HepG2 (cell line): ENCODE results near the gene GLOD4. TPM values are rescaled to one million over a fixed set of nuclear protein-coding genes. Genes with fewer than 3 reads are reported as not detected.
A peak's percentile ranks its signal among the peaks of the same experiment; 100 is the strongest.
"Not testable (repeated sequence)": the region's sequence is repeated elsewhere in the genome, so short reads cannot be mapped to it uniquely, and the experiment has no call there.

Source experiments
- ATAC-seq: fragments of 200-7000 bp; cut with Tn5 transposase; 3 replicates; pipeline ENCODE4 v1.9.1; 2020; ENCODE audit warnings: mild to moderate bottlenecking, moderate library complexity
- BruUV-seq: library from RNA; stranded (reverse); fragments of 400-500 nt; replicated peaks from 2 replicates; lab custom pipeline; 2021; lab: Mats Ljungman, UMichigan
- CTCF ChIA-PET: fragments of 300-600 bp; formaldehyde crosslinking; extraction: SDS; loops from one replicate; lab custom pipeline; 2021; ENCODE audit warnings: low total read pairs, inconsistent platforms, low intra/inter-chr PET ratio; lab: Yijun Ruan, JAX
- POLR2A ChIA-PET: fragments of 350-600 bp; sonication (Branson Sonifier 250); formaldehyde crosslinking; loops from one replicate; lab custom pipeline; 2020; ENCODE audit warnings: antibody characterized with exemption, inconsistent platforms; lab: Yijun Ruan, JAX
- DNase-seq: peaks from one replicate; pipeline ENCODE4 v3.0.0-alpha.2; 2015; ENCODE audit warnings: low spot score
- FAIRE-seq: peaks from 3 replicates; lab custom pipeline; 2011; peaks lifted over from hg19 to GRCh38; lab: Jason Lieb, UNC
- H2AFZ ChIP-seq: one replicate; pipeline ENCODE4 v1.6.1; 2011; ENCODE audit warnings: low read length, inconsistent platforms
- H3K27ac ChIP-seq: fragments of 300-600 bp; 3 replicates; pipeline ENCODE4 v1.8.0; 2011; ENCODE audit warnings: mixed run types, mild to moderate bottlenecking, mixed read lengths, low read length, inconsistent platforms; ENCODE audit not compliant: insufficient read depth; ENCODE audit errors: extremely low read length
- H3K27me3 ChIP-seq, 2 experiments: fragments of 200-600 bp in 1 of 2; 2 replicates in 1 of 2; 3 replicates in 1 of 2; pipeline versions ENCODE4 v1.6.0 to v1.8.0; 2011; ENCODE audit warnings: low read length in 2 of 2, mild to moderate bottlenecking in 2 of 2, moderate library complexity in 2 of 2, inconsistent platforms in 1 of 2; ENCODE audit not compliant: insufficient read depth in 2 of 2, control insufficient read depth in 1 of 2
- H3K36me3 ChIP-seq, 2 experiments: fragments of 200-600 bp in 1 of 2; replicated peaks in 1 of 2; 2 replicates in 1 of 2; 3 replicates in 1 of 2; pipeline versions ENCODE4 v1.5.1 to v1.8.0; 2011; ENCODE audit warnings: low read length in 2 of 2, inconsistent platforms in 1 of 2; ENCODE audit not compliant: insufficient read depth in 2 of 2, control insufficient read depth in 1 of 2
- H3K4me1 ChIP-seq: 2 replicates; pipeline ENCODE4 v1.5.1; 2012; ENCODE audit warnings: low read length, inconsistent platforms; ENCODE audit not compliant: insufficient read depth
- H3K4me2 ChIP-seq: 2 replicates; pipeline ENCODE4 v1.6.0; 2011; ENCODE audit warnings: low read depth, low read length, inconsistent platforms
- H3K4me3 ChIP-seq, 3 experiments: fragments of 200-600 bp in 1 of 3; sonication (generic), shearing (Covaris generic) in 1 of 3; replicated peaks in 1 of 3; 2 replicates each; pipeline ENCODE4 v1.5.1; 2011 to 2016; ENCODE audit warnings: low read length in 3 of 3, inconsistent platforms in 2 of 3, low read depth in 2 of 3, mild to moderate bottlenecking in 2 of 3, control low read depth in 1 of 3, mixed read lengths in 1 of 3; ENCODE audit not compliant: insufficient read depth in 1 of 3
- H3K79me2 ChIP-seq: one replicate; pipeline ENCODE4 v1.6.1; 2011; ENCODE audit warnings: low read length, inconsistent platforms; ENCODE audit not compliant: insufficient read depth
- H3K9ac ChIP-seq: 2 replicates; pipeline ENCODE4 v1.6.0; 2011; ENCODE audit warnings: mild to moderate bottlenecking, low read depth, low read length, inconsistent platforms; ENCODE audit not compliant: insufficient read depth
- H3K9me3 ChIP-seq: 2 replicates; pipeline ENCODE4 v1.5.1; 2012; ENCODE audit warnings: mild to moderate bottlenecking, low read length
- H4K20me1 ChIP-seq: 2 replicates; pipeline ENCODE4 v1.6.0; 2011; ENCODE audit warnings: inconsistent platforms, mild to moderate bottlenecking, low read length, moderate library complexity; ENCODE audit not compliant: insufficient read depth
- HNRNPUL1 ChIP-seq: fragments of 200-400 bp; formaldehyde crosslinking; IDR thresholded peaks from 2 replicates; pipeline ENCODE4 v1.6.1; 2017; ENCODE audit warnings: low read depth, mild to moderate bottlenecking, low read length, moderate library complexity
- RFX3 ChIP-seq: IDR thresholded peaks from 2 replicates; pipeline ENCODE4 v1.6.1; 2016; ENCODE audit warnings: missing biosample characterization, missing genetic modification reagents
- ZNF816 ChIP-seq: sonication (generic); formaldehyde crosslinking; IDR thresholded peaks from 2 replicates; pipeline ENCODE4 v1.8.0; 2022; ENCODE audit warnings: missing genetic modification reagents, mild to moderate bottlenecking, borderline replicate concordance
- ZNF891 ChIP-seq: sonication (generic); formaldehyde crosslinking; IDR thresholded peaks from 2 replicates; pipeline ENCODE4 v1.5.0; 2020; ENCODE audit warnings: mild to moderate bottlenecking, missing genetic modification reagents
- WGBS: methylation state at CpG from one replicate; pipeline ENCODE4 v1.1.6; 2017; ENCODE audit warnings: low lambda C conversion rate; 5-methylcytosine and 5-hydroxymethylcytosine counted together
- in situ Hi-C: cut with HindIII; loops from 2 replicates; pipeline ENCODE4 v1.10.0; 2017; ENCODE audit warnings: low pct_unique_long_range_greater_than_20kb; ENCODE audit not compliant: extremely low pct_ligation_motif_present
- intact Hi-C: fragments of 100-400 bp; cut with micrococcal nuclease; formaldehyde crosslinking; loops from one replicate; pipeline ENCODE4 v1.10.0; 2022; ENCODE audit not compliant: unreplicated experiment
- polyA plus RNA-seq, 8 experiments: library from polyadenylated mRNA; depleted of rRNA in 3 of 8; stranded (reverse) in 7 of 8; unstranded in 1 of 8; fragments of >200 nt; fragmentation: Illumina TruSeq in 4 of 8; extraction: Trizol in 4 of 8; gene quantifications; 2 replicates each; pipeline versions ENCODE4 v1.2.1 to v1.2.3, GENCODE V29; 2011 to 2016; ENCODE audit warnings: low read depth in 4 of 8, missing spikeins in 1 of 8, mixed read lengths in 1 of 8; ENCODE audit not compliant: insufficient read depth in 1 of 8
- total RNA-seq, 5 experiments: library from RNA; depleted of rRNA; stranded (reverse); fragments of >200 nt; fragmentation: Illumina TruSeq; extraction: Trizol; gene quantifications; 2 replicates each; pipeline ENCODE4 v1.2.3, GENCODE V29; 2016; ENCODE audit warnings: low read depth in 1 of 5
- TF ChIP-seq, protein P1 (sequence below): sonication (generic); formaldehyde crosslinking; IDR thresholded peaks from 2 replicates; pipeline ENCODE4 v1.4.0; 2020; ENCODE audit warnings: missing genetic modification reagents
- TF ChIP-seq, protein P2 (sequence below): sonication (generic); formaldehyde crosslinking; IDR thresholded peaks from 2 replicates; pipeline ENCODE4 v1.4.0; 2020; ENCODE audit warnings: missing genetic modification reagents, mild to moderate bottlenecking, borderline replicate concordance
- TF ChIP-seq, protein P3 (sequence below): sonication (generic); formaldehyde crosslinking; IDR thresholded peaks from 2 replicates; pipeline ENCODE4 v1.5.1; 2020; ENCODE audit warnings: missing genetic modification reagents, mild to moderate bottlenecking, borderline replicate concordance

The GLOD4 gene
- total and polyA plus RNA-seq, 2 of the 13 experiments (the other 11 are each of a cell fraction or from before 2014, with no cell fraction given), result 53.7 to 87.8 TPM

DNA sequence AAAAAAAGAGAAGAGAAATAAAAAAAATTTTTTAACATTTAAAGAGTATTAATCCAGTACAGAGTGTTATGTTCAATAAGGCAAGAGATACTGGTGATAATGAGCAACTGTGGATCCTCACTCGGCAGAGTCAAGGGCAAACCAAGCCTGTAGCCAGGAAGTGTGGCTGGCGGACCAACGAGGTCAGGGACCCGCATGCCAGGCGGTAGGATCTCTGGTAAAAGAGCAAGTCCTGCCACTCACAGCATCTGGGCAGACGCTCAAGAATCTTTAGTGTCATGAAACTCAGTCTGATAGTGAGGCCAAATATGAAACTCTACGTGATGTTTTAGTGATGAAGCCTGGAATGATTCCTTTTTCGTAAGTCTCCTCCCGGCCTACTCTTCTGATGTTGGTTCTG lies 21.7 kb downstream of the GLOD4 start:
- FAIRE-seq (no peak), DNase-seq (no peak), ATAC-seq (no peak)
- H2AFZ ChIP-seq, result no peak overlapping the region
- no peak overlapping the region for H3K4me3 ChIP-seq
- in situ Hi-C loops (no loop called here), intact Hi-C loops (no loop called here)
- H3K9me3 ChIP-seq, result no peaks in the 10 kb centered on the region
- H3K4me1 ChIP-seq, result no peaks in the 10 kb centered on the region
- TF ChIP-seq ZNF891 (CRISPR knock-in tag), result no peak
- TF ChIP-seq, protein P1, sequence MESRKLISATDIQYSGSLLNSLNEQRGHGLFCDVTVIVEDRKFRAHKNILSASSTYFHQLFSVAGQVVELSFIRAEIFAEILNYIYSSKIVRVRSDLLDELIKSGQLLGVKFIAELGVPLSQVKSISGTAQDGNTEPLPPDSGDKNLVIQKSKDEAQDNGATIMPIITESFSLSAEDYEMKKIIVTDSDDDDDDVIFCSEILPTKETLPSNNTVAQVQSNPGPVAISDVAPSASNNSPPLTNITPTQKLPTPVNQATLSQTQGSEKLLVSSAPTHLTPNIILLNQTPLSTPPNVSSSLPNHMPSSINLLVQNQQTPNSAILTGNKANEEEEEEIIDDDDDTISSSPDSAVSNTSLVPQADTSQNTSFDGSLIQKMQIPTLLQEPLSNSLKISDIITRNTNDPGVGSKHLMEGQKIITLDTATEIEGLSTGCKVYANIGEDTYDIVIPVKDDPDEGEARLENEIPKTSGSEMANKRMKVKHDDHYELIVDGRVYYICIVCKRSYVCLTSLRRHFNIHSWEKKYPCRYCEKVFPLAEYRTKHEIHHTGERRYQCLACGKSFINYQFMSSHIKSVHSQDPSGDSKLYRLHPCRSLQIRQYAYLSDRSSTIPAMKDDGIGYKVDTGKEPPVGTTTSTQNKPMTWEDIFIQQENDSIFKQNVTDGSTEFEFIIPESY (CRISPR knock-in tag), result 0 out of 2 replicates have a peak, but pooled peaks have one; percentile 40
- TF ChIP-seq, protein P2, sequence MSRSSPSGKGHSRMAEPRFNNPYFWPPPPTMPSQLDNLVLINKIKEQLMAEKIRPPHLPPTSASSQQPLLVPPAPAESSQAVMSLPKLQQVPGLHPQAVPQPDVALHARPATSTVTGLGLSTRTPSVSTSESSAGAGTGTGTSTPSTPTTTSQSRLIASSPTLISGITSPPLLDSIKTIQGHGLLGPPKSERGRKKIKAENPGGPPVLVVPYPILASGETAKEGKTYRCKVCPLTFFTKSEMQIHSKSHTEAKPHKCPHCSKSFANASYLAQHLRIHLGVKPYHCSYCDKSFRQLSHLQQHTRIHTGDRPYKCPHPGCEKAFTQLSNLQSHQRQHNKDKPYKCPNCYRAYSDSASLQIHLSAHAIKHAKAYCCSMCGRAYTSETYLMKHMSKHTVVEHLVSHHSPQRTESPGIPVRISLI, result no peak
- H3K27me3 ChIP-seq, result no peaks in the 10 kb centered on the region
- H3K4me2 ChIP-seq, result no peak overlapping the region
- peaks cover 11 to 47% of the 10 kb centered on the region in 2 experiments for H3K36me3 ChIP-seq
- POLR2A ChIA-PET, result no interaction called here
- no TSS peak for BruUV-seq
- CTCF ChIA-PET, result no interaction called here
- no peaks in the 10 kb centered on the region for H4K20me1 ChIP-seq
- no peak overlapping the region for H3K9ac ChIP-seq
- H3K79me2 ChIP-seq, result no peaks in the 10 kb centered on the region
- H3K27ac ChIP-seq, result no peak overlapping the region
- 98% methylated on average over 9 of the region's 9 CpGs for WGBS

DNA sequence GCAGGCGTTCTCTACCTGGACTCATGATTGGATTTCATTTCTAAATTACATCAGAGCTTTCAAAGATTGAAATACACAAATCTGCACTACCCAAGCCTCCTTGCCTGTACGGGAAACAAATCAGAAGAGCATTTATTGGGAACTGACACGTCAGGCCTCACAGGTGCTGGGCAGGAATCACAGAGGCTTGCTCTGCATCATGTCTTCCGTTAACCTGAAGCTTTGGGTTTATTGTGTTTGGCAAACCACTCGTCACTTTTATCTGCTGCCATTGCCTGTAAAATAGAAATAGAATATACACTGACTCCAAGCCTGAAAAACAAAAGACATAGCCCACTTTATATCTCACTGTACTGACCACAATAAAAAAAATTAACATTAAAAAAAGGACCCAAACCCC lies 22.1 kb downstream of the GLOD4 start:
- no TSS peak for BruUV-seq
- Histone ChIP-seq H3K79me2 (no peaks in the 10 kb centered on the region), H3K27me3 (no peaks in the 10 kb centered on the region), H3K4me2 (no peak overlapping the region), H3K9ac (no peak overlapping the region), H2AFZ (no peak overlapping the region), H3K27ac (no peak overlapping the region), H4K20me1 (no peaks in the 10 kb centered on the region), H3K4me1 (no peaks in the 10 kb centered on the region), H3K4me3 (no peak overlapping the region), H3K9me3 (no peaks in the 10 kb centered on the region), H3K36me3 (peaks cover 9 to 43% of the 10 kb centered on the region in 2 experiments)
- no peak for TF ChIP-seq RFX3 (CRISPR knock-in tag)
- TF ChIP-seq ZNF816 (CRISPR knock-in tag), result no peak
- no peak for TF ChIP-seq HNRNPUL1
- TF ChIP-seq, protein P3, sequence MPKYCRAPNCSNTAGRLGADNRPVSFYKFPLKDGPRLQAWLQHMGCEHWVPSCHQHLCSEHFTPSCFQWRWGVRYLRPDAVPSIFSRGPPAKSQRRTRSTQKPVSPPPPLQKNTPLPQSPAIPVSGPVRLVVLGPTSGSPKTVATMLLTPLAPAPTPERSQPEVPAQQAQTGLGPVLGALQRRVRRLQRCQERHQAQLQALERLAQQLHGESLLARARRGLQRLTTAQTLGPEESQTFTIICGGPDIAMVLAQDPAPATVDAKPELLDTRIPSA, result no peak
- ATAC-seq (no peak), FAIRE-seq (no peak), DNase-seq (no peak)
- in situ Hi-C loops, result no loop called here
- CTCF ChIA-PET, result no interaction called here
- 92% methylated on average over 5 of the region's 5 CpGs for WGBS
- POLR2A ChIA-PET, result no interaction called here
- intact Hi-C loops, result no loop called here

DNA sequence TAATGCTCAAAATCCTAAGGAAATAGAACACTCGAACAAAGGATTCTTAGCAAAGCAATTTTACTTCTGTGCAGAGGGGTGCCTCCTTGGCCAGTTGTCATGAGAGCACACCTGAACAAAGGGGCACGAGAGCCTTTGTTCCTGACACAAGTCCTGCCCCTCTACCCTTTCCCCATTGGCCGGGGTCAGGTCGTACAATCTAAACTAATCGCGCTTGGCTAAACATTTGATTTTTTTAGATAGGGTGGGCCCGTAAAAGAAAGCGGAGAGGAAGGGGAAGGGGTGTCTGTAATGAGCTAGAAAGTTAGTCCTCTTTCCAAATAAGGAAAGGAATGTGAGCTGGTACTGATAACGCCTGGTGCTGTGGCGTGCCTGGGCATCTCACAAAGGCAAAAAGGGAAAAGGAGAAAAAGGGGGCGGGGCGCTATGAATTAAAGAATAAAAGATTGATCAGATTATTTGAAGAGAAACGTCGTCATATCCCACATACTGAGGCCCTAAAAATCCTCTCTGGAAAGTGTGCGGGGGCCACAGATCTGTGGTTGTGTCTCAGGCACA lies 26.0 kb downstream of the GLOD4 start:
- H2AFZ ChIP-seq, intact Hi-C loops, BruUV-seq, FAIRE-seq, ATAC-seq, CTCF ChIA-PET, H3K9me3 ChIP-seq, H3K4me3 ChIP-seq, H3K79me2 ChIP-seq, in situ Hi-C loops, H3K9ac ChIP-seq, POLR2A ChIA-PET, H4K20me1 ChIP-seq, H3K27ac ChIP-seq, H3K4me2 ChIP-seq, H3K4me1 ChIP-seq, H3K27me3 ChIP-seq, DNase-seq: not testable (repeated sequence)
- H3K36me3 ChIP-seq, result peaks cover 5 to 29% of the 10 kb centered on the region in 2 experiments
- 86% methylated on average over 15 of the region's 15 CpGs for WGBS
